Panc1 (cell line): ENCODE results near the gene LYST. TPM values are rescaled to one million over a fixed set of nuclear protein-coding genes. Genes with fewer than 3 reads are reported as not detected.

ENCODE experiments used
- ATAC-seq: fragments of 200-7000 bp; cut with Tn5 transposase; 2 replicates; pipeline ENCODE4 v1.9.1; 2020; ENCODE audit warnings: mild to moderate bottlenecking, moderate library complexity
- BruUV-seq: library from RNA; stranded (reverse); fragments of 400-500 nt; replicated peaks from 2 replicates; lab custom pipeline; 2021; lab: Mats Ljungman, UMichigan
- CTCF ChIA-PET: fragments of 300-600 bp; sonication (Branson Sonifier 250); formaldehyde crosslinking; loops from one replicate; lab custom pipeline; 2022; ENCODE audit warnings: antibody characterized with exemption; lab: Charles Lee
- POLR2A ChIA-PET: fragments of 300-600 bp; sonication (Branson Sonifier 250); formaldehyde crosslinking; loops from one replicate; lab custom pipeline; 2022; ENCODE audit warnings: antibody characterized with exemption; lab: Charles Lee
- DNase-seq: peaks from one replicate; pipeline ENCODE4 v3.0.0-alpha.2; 2010; ENCODE audit warnings: low read depth, low spot score
- H3K27ac ChIP-seq: 2 replicates; pipeline ENCODE4 v1.5.1; 2011; ENCODE audit warnings: mild to moderate bottlenecking, low read length, inconsistent platforms
- H3K27me3 ChIP-seq: fragments of 200-500 bp; sonication (Bioruptor generic); 2 replicates; pipeline ENCODE4 v1.6.0; 2014; ENCODE audit warnings: low read length, inconsistent platforms; ENCODE audit not compliant: control insufficient read depth, insufficient read depth
- H3K36me3 ChIP-seq: fragments of 200-500 bp; sonication (Bioruptor generic); 2 replicates; pipeline ENCODE4 v1.5.1; 2014; ENCODE audit warnings: inconsistent platforms, mild to moderate bottlenecking, low read length, moderate library complexity; ENCODE audit not compliant: control insufficient read depth, insufficient read depth
- H3K4me1 ChIP-seq: 2 replicates; pipeline ENCODE4 v1.5.1; 2011; ENCODE audit warnings: inconsistent platforms, mild to moderate bottlenecking, low read length, moderate library complexity; ENCODE audit not compliant: control insufficient read depth, insufficient read depth
- H3K4me3 ChIP-seq, 2 experiments: 2 replicates each; pipeline ENCODE4 v1.5.1; 2011 to 2012; ENCODE audit warnings: low read depth in 2 of 2, low read length in 2 of 2, mild to moderate bottlenecking in 2 of 2, inconsistent platforms in 1 of 2, moderate library complexity in 1 of 2
- H3K9me3 ChIP-seq: fragments of 200-500 bp; sonication (Bioruptor generic); 2 replicates; pipeline ENCODE4 v1.5.1; 2014; ENCODE audit warnings: low read depth, mild to moderate bottlenecking, inconsistent platforms, low read length, moderate library complexity; ENCODE audit not compliant: control insufficient read depth, insufficient read depth
- CTCF ChIP-seq: fragments of 450-650 bp; IDR thresholded peaks from 2 replicates; pipeline ENCODE4 v1.5.1; 2017; ENCODE audit warnings: mild to moderate bottlenecking
- POLR2AphosphoS5 ChIP-seq: IDR thresholded peaks from 2 replicates; pipeline ENCODE4 v1.6.1; 2012; ENCODE audit warnings: mild to moderate bottlenecking, low read depth, low read length, moderate library complexity
- SIN3A ChIP-seq: IDR thresholded peaks from 2 replicates; pipeline ENCODE4 v1.6.1; 2012; ENCODE audit warnings: low read depth, mild to moderate bottlenecking, low read length, moderate library complexity, borderline replicate concordance; ENCODE audit not compliant: insufficient read depth
- TCF7L2 ChIP-seq: IDR thresholded peaks from 2 replicates; pipeline ENCODE4 v1.6.1; 2011; ENCODE audit warnings: mild to moderate bottlenecking, low read depth, low read length, inconsistent platforms
- in situ Hi-C: cut with HindIII; loops from 2 replicates; pipeline ENCODE4 v1.10.0; 2016; ENCODE audit warnings: low sequenced_read_pairs, low pct_unique_long_range_greater_than_20kb
- intact Hi-C: fragments of 100-400 bp; cut with micrococcal nuclease; formaldehyde crosslinking; loops from one replicate; pipeline ENCODE4 v1.10.0; 2022; ENCODE audit not compliant: unreplicated experiment
- total RNA-seq: library from RNA; stranded (reverse); gene quantifications from one replicate; pipeline ENCODE4 v1.2.1, GENCODE V29; 2021; ENCODE audit not compliant: unreplicated experiment
- TF ChIP-seq, protein P1 (sequence below), 2 experiments: IDR thresholded peaks; 2 replicates each; pipeline ENCODE4 v1.6.1; 2011 to 2012; ENCODE audit warnings: low read depth in 2 of 2, control low read depth in 1 of 2, low read length in 1 of 2, mild to moderate bottlenecking in 1 of 2, moderate library complexity in 1 of 2; ENCODE audit not compliant: insufficient read depth in 1 of 2

Gene LYST
- total RNA-seq, 1 experiment from 2014 or later: 75.2 TPM

DNA sequence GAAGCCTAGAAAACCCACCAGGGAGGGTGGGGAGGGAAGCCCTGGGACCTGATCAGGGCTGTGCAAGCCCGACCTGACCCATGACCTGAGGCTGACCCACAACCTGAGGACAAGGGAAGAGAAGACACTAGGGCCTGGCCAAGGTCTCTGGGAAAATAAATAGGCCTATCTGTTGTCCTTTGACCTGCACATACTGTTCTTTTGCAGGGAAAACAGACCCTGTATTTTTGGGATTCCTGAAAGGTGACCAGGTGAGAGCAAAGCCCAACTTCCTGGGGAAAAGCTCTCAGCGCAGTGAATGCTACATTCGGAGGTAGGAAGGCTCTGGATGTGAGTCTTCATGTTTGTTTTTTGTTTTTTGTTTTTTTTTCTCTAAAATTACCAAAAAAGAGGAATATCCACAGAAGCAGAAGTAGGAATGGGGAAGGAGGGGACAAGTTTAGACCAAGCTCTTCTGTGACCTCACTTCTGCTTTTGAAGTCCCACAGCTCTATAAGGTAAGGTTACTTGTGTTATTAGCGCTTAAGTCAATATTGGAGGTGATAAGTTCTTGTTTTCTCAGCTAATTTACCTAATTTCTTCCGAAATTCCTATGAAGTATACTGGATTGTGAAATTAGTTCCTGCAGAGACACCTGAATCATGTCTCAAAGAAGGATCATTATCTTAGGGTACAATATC lies 26.2 kb upstream of the LYST start:
- Histone ChIP-seq H3K27me3 (no peaks in the 10 kb centered on the region), H3K27ac (peak overlapping the region; percentile 65; the same call in 1 of the 2 replicates), H3K36me3 (no peaks in the 10 kb centered on the region), H3K4me3 (no peak overlapping the region), H3K9me3 (no peaks in the 10 kb centered on the region), H3K4me1 (peaks cover 12% of the 10 kb centered on the region)
- no TSS peak for BruUV-seq
- POLR2A ChIA-PET: interaction anchor here (0.6 kb wide), 1 partner anchor 27 kb away, joined by 3 read pairs; no protein-coding TSS in a partner anchor
- ATAC-seq: no peak
- in situ Hi-C loops: no loop called here
- intact Hi-C loops: no loop called here
- no peak for TF ChIP-seq SIN3A
- TF ChIP-seq, protein P1, sequence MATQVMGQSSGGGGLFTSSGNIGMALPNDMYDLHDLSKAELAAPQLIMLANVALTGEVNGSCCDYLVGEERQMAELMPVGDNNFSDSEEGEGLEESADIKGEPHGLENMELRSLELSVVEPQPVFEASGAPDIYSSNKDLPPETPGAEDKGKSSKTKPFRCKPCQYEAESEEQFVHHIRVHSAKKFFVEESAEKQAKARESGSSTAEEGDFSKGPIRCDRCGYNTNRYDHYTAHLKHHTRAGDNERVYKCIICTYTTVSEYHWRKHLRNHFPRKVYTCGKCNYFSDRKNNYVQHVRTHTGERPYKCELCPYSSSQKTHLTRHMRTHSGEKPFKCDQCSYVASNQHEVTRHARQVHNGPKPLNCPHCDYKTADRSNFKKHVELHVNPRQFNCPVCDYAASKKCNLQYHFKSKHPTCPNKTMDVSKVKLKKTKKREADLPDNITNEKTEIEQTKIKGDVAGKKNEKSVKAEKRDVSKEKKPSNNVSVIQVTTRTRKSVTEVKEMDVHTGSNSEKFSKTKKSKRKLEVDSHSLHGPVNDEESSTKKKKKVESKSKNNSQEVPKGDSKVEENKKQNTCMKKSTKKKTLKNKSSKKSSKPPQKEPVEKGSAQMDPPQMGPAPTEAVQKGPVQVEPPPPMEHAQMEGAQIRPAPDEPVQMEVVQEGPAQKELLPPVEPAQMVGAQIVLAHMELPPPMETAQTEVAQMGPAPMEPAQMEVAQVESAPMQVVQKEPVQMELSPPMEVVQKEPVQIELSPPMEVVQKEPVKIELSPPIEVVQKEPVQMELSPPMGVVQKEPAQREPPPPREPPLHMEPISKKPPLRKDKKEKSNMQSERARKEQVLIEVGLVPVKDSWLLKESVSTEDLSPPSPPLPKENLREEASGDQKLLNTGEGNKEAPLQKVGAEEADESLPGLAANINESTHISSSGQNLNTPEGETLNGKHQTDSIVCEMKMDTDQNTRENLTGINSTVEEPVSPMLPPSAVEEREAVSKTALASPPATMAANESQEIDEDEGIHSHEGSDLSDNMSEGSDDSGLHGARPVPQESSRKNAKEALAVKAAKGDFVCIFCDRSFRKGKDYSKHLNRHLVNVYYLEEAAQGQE (IDR thresholded peaks at IDR 0.05; ENCODE audit: insufficient read depth in 1 of 2, low read depth in 2 of 2, low read length in 1 of 2): no peak
- TF ChIP-seq POLR2AphosphoS5: no peak
- no peak for TF ChIP-seq TCF7L2
- no peak for TF ChIP-seq CTCF
- CTCF ChIA-PET: interaction anchor here (0.7 kb wide), 1 partner anchor 79 kb away, joined by 3 read pairs; no protein-coding TSS in a partner anchor
- no peak for DNase-seq

DNA sequence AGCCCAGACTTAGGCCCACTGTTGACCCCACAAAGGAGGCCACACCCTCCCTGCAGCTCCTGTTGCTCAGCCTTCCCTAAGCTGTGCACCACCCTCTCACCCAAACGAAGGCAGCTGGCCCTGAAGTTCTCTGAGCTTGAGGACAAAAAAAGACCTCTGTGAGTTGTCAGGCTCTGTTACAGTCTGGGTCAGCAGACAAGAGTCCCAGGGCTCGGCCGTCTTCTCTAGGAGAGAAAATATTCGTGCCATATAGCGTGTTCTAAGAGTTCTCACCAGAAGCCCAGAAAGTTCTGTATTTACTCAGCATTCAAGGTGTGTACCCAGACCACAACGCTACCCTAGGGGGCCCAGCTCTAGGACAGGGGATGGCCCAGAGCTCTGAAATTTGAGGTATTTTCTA lies 25.5 kb upstream of the LYST start:
- POLR2A ChIA-PET: interaction anchor here (0.6 kb wide), 1 partner anchor 28 kb away, joined by 3 read pairs; no protein-coding TSS in a partner anchor
- ATAC-seq: no peak

More for the DNA sequence above, 25.5 kb upstream of the LYST start:
- Histone ChIP-seq H3K4me1 (peaks cover 13% of the 10 kb centered on the region), H3K27ac (peak overlapping the region; percentile 65), H3K9me3 (no peaks in the 10 kb centered on the region), H3K4me3 (no peak overlapping the region), H3K36me3 (no peaks in the 10 kb centered on the region), H3K27me3 (no peaks in the 10 kb centered on the region)
- TF ChIP-seq CTCF: no peak
- TF ChIP-seq, protein P1 (IDR thresholded peaks at IDR 0.05; ENCODE audit: insufficient read depth in 1 of 2, low read depth in 2 of 2, low read length in 1 of 2): no peak
- no peak for TF ChIP-seq POLR2AphosphoS5
- TF ChIP-seq SIN3A: no peak
- TF ChIP-seq TCF7L2: no peak
- CTCF ChIA-PET: no interaction called here
- in situ Hi-C loops: no loop called here
- no peak for DNase-seq
- BruUV-seq: no TSS peak
- intact Hi-C loops: no loop called here
